Stimulated activated memory B cell treated with anti-CD40 and anti-IgM and Interleukin-4, amounts not matched to agents 10 μg/mL and 1 μg/mL and 100 μg/mL, for 72 hours (primary cell): Measurements from ENCODE around the gene CYB561D1.
A peak's percentile ranks its signal among the peaks of the same experiment; 100 is the strongest.
"Not testable (repeated sequence)": the region's sequence is repeated elsewhere in the genome, so short reads cannot be mapped to it uniquely, and the experiment has no call there.

Experiments
- ATAC-seq: fragments of 150-1000 bp; cut with Tn5 transposase; 2 replicates; pipeline ENCODE4 v1.10.0; 2021
- H3K27ac Mint-ChIP-seq: one replicate; pipeline ENCODE4 v1.8.0; 2022; ENCODE audit warnings: mild to moderate bottlenecking, mixed read lengths
- H3K27me3 Mint-ChIP-seq: one replicate; pipeline ENCODE4 v1.8.0; 2022; ENCODE audit warnings: mixed read lengths
- H3K36me3 Mint-ChIP-seq: one replicate; pipeline ENCODE4 v1.8.0; 2022; ENCODE audit warnings: mixed read lengths
- H3K4me1 Mint-ChIP-seq: one replicate; pipeline ENCODE4 v1.8.0; 2022; ENCODE audit warnings: mixed read lengths
- H3K4me3 Mint-ChIP-seq: one replicate; pipeline ENCODE4 v1.8.0; 2022; ENCODE audit warnings: mild to moderate bottlenecking, moderate library complexity, mixed read lengths
- H3K9me3 Mint-ChIP-seq: one replicate; pipeline ENCODE4 v1.8.0; 2022; ENCODE audit warnings: mixed read lengths

CYB561D1 gene

DNA sequence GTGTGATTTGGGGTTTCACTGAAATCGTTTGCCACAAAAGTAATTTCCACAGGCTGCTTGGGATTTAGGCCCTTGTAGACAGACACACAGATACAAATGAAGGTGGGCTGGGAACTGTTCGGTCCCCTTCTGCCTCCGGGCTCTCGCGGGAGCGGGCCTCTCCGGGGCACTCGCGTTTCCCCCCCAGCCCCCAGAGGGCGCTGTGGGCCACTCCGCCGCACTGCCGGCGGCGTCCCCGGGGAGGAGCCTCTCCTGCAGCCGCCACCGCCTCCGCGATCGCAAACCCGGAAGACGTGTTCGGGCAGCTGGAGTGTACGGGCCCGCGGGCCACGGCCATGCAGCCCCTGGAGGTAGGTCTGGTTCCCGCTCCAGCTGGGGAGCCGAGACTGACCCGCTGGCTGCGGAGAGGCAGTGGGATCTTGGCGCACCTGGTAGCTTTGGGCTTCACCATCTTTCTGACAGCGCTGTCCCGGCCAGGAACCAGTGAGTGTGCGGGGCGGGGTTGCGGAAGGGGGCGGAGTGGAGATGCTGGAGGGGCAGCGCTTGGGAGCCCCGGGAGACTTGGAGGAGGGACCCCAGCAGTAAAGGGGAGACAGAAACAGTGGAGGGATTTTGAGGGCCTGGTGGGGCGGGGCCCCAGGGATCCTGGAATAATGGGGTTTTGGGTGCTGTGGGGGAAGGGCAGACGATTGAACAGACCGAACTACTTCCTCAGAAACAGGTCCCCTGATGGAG, at the start of gene CYB561D1:
CYB561D1 (plus strand) TSS at position 290 of the 735 bp plus-strand sequence; CDS start at position 336, 46 bp downstream.
- ATAC-seq, result peak; percentile 94

GRCh38 chr1:109444346-109444745, 49.5 kb upstream of the CYB561D1 start:
- no peaks in the 10 kb centered on the region for H3K9me3 Mint-ChIP-seq
- H3K36me3 Mint-ChIP-seq, result no peaks in the 10 kb centered on the region
- peaks cover 14% of the 10 kb centered on the region for H3K27me3 Mint-ChIP-seq
- H3K4me3 Mint-ChIP-seq, result no peak overlapping the region
- ATAC-seq, result no peak
- H3K4me1 Mint-ChIP-seq, result no peaks in the 10 kb centered on the region
- no peak overlapping the region for H3K27ac Mint-ChIP-seq

More for the DNA sequence above, at the start of gene CYB561D1:
- Mint-ChIP-seq H3K4me3 (peak within 1 kb of the TSS; percentile 87), H3K27me3 (no peaks in the 10 kb centered on the region), H3K4me1 (peaks cover 47% of the 10 kb centered on the region), H3K9me3 (no peaks in the 10 kb centered on the region), H3K27ac (peak within 1 kb of the TSS; percentile 80), H3K36me3 (peaks cover 23% of the 10 kb centered on the region)

GRCh38 chr1:109445949-109446695, 47.8 kb upstream of the CYB561D1 start:
- peaks cover 32% of the 10 kb centered on the region for H3K27me3 Mint-ChIP-seq
- not testable (repeated sequence) for ATAC-seq, H3K36me3 Mint-ChIP-seq

DNA sequence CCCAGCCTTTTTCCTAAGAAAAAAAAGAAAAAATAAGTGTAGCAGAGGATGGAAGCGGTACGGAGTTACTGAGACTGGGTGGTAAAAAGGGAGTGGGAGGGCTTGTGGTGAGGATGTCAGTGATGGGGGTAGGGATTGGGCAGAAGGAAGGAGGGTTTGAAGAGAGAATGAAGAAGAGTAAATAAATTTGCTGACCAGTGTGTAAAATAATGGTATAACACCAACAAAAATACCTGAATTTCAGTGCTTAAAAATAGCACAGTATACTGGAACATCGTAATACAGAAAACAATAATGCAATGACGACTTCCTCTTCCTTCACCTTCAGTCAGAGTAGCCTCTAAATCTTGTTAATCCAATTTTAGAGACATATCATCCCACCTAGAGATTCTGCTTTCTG, 46.4 kb upstream of the CYB561D1 start:
- Mint-ChIP-seq H3K36me3 (no peaks in the 10 kb centered on the region), H3K9me3 (peaks cover 3% of the 10 kb centered on the region), H3K27me3 (peaks cover 44% of the 10 kb centered on the region), H3K4me1 (no peaks in the 10 kb centered on the region), H3K27ac (no peak overlapping the region), H3K4me3 (no peak overlapping the region)
- no peak for ATAC-seq

More at GRCh38 chr1:109445949-109446695, 47.8 kb upstream of the CYB561D1 start:
- H3K27ac Mint-ChIP-seq, H3K4me1 Mint-ChIP-seq, H3K9me3 Mint-ChIP-seq, H3K4me3 Mint-ChIP-seq: not testable (repeated sequence)

DNA sequence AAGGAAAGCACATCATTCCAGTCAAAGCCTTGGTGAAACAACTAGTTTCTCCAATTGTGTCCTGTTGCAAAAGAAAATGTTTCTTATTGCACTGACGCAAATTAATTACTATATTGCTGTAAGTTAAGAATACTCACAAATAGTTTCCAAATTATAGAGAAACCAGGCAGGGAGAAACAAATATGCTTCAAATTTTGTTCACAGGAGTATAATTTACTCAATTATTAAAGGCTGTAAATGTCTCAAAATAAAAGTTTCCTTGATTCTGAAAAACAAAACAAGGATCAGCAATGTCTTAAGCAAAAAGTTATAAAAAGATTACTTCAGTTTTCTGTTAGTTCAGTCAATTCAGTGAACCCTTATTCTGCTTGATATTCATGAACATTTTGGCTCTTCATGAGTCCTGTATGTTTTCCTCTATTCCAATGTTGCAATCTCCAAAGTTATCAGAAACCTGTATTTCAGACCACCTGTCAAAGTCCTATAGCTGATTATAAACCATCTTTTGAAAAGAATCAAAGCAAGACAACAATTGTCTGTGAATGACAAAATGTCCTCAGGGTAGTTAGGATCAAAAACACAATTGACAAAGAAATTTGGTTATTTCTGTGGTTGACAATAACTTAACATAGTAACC, 39.3 kb upstream of the CYB561D1 start:
- H3K4me3 Mint-ChIP-seq, result no peak overlapping the region

GRCh38 chr1:109457819-109458218, 36.1 kb upstream of the CYB561D1 start:
- Mint-ChIP-seq H3K4me1 (no peaks in the 10 kb centered on the region), H3K4me3 (no peak overlapping the region), H3K36me3 (peaks cover 5% of the 10 kb centered on the region), H3K27ac (no peak overlapping the region), H3K27me3 (peaks cover 33% of the 10 kb centered on the region), H3K9me3 (peaks cover 6% of the 10 kb centered on the region)
- no peak for ATAC-seq

More for the DNA sequence above, 39.3 kb upstream of the CYB561D1 start:
- no peak for ATAC-seq
- H3K27me3 Mint-ChIP-seq, result peaks cover 49% of the 10 kb centered on the region
- no peaks in the 10 kb centered on the region for H3K4me1 Mint-ChIP-seq
- H3K36me3 Mint-ChIP-seq, result peaks cover 5% of the 10 kb centered on the region
- peaks cover 10% of the 10 kb centered on the region for H3K9me3 Mint-ChIP-seq
- no peak overlapping the region for H3K27ac Mint-ChIP-seq

DNA sequence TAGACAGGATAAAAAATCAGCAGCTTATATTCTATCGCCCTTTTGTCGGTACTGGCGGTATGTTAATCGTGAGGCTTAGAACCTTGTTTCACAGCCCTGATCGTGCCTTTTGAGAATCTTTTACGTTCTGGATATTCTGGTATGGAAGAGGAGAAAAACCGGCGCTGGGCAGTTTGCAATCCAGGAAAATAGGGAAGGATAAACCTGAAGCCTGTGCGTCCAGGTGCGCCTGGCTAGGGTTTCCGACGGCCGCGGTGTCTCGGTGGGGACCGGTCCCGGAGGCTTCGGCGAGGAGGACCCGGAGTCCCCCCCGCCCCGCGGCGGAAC, 27.8 kb upstream of the CYB561D1 start:
- Mint-ChIP-seq H3K9me3 (no peaks in the 10 kb centered on the region), H3K4me1 (peaks cover 5% of the 10 kb centered on the region), H3K27ac (no peak overlapping the region), H3K4me3 (peak overlapping the region; percentile 5), H3K27me3 (peaks cover 86% of the 10 kb centered on the region), H3K36me3 (no peaks in the 10 kb centered on the region)
- no peak for ATAC-seq

GRCh38 chr1:109466452-109467300, 27.2 kb upstream of the CYB561D1 start, which contains the start of gene SYPL2:
TSS of gene SYPL2 (plus strand) at chr1:109466546. CDS start at chr1:109466844, 298 bp downstream.
- Mint-ChIP-seq H3K27me3 (peaks cover 92% of the 10 kb centered on the region), H3K4me3 (peak within 1 kb of the TSS; percentile 38), H3K9me3 (no peaks in the 10 kb centered on the region), H3K27ac (no peak within 1 kb of the TSS), H3K36me3 (no peaks in the 10 kb centered on the region), H3K4me1 (peaks cover 5% of the 10 kb centered on the region)
- ATAC-seq, result no peak

- ATAC-seq, result no peak
- H3K36me3 Mint-ChIP-seq, result no peaks in the 10 kb centered on the region
- peaks cover 5% of the 10 kb centered on the region for H3K4me1 Mint-ChIP-seq
- H3K4me3 Mint-ChIP-seq, result no peak overlapping the region
- peaks cover 93% of the 10 kb centered on the region for H3K27me3 Mint-ChIP-seq
- H3K9me3 Mint-ChIP-seq, result no peaks in the 10 kb centered on the region
- H3K27ac Mint-ChIP-seq, result no peak overlapping the region
Measured at GRCh38 chr1:109467301-109467777, 26.6 kb upstream of the CYB561D1 start.

DNA sequence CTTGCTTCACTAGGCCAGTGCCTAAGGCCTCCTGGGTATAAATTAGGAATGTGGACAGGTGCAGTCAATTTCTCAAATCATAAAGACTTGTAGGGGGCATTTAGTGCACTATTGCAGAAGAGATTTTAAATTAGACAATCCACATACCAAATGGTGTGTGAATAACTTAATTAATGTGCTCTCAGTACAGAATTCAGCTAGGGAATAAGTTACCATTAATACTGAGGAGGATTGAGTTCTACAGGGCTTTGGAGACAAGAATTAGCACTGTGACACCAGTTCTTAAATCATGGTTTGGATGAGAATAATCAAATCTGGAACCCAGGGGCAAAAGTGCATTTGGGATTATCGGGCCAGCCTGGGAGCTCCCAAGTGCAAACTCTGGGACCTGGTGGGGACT, 25.8 kb upstream of the CYB561D1 start:
- peaks cover 5% of the 10 kb centered on the region for H3K4me1 Mint-ChIP-seq
- no peak for ATAC-seq
- H3K36me3 Mint-ChIP-seq, result no peaks in the 10 kb centered on the region
- H3K27ac Mint-ChIP-seq, result no peak overlapping the region
- peaks cover 93% of the 10 kb centered on the region for H3K27me3 Mint-ChIP-seq
- no peaks in the 10 kb centered on the region for H3K9me3 Mint-ChIP-seq
- H3K4me3 Mint-ChIP-seq, result no peak overlapping the region

GRCh38 chr1:109468903-109469302, 25.0 kb upstream of the CYB561D1 start:
- no peaks in the 10 kb centered on the region for H3K9me3 Mint-ChIP-seq
- H3K4me3 Mint-ChIP-seq, result no peak overlapping the region
- ATAC-seq, result no peak
- H3K27ac Mint-ChIP-seq, result no peak overlapping the region
- no peaks in the 10 kb centered on the region for H3K36me3 Mint-ChIP-seq
- H3K27me3 Mint-ChIP-seq, result peaks cover 89% of the 10 kb centered on the region
- peaks cover 5% of the 10 kb centered on the region for H3K4me1 Mint-ChIP-seq

GRCh38 chr1:109470245-109470644, 23.6 kb upstream of the CYB561D1 start:
- ATAC-seq, result no peak
- Mint-ChIP-seq H3K36me3 (no peaks in the 10 kb centered on the region), H3K27me3 (peaks cover 81% of the 10 kb centered on the region), H3K9me3 (no peaks in the 10 kb centered on the region), H3K4me1 (peaks cover 5% of the 10 kb centered on the region), H3K27ac (no peak overlapping the region), H3K4me3 (no peak overlapping the region)

DNA sequence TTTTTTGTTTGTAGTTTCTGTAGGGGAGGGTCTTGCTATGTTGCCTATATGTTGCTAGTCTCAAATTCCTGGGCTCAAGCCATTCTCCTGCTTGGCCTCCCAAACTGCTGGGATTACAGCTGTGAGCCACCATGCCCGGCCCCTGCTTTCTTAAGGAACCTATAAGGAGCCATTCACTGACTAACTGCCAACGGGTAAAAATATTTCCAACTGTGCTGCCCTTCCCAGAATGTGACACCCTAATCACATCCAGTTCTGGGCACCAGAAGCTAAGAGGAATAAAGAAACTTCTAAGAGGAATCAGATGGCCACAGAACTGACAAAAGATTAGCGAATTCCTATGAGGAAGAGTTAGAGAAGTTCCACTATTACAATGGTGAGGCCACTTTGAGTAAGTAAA, 21.1 kb upstream of the CYB561D1 start:
- Mint-ChIP-seq H3K27ac (no peak overlapping the region), H3K9me3 (no peaks in the 10 kb centered on the region), H3K27me3 (peaks cover 85% of the 10 kb centered on the region), H3K4me1 (no peaks in the 10 kb centered on the region), H3K4me3 (no peak overlapping the region), H3K36me3 (no peaks in the 10 kb centered on the region)
- ATAC-seq, result no peak

- H3K27ac Mint-ChIP-seq, ATAC-seq, H3K4me1 Mint-ChIP-seq, H3K4me3 Mint-ChIP-seq, H3K36me3 Mint-ChIP-seq, H3K9me3 Mint-ChIP-seq: not testable (repeated sequence)
- peaks cover 84% of the 10 kb centered on the region for H3K27me3 Mint-ChIP-seq
Measured at GRCh38 chr1:109473284-109474057, 20.4 kb upstream of the CYB561D1 start.
